ENCODE results near the gene NTF4. TPM values are rescaled to one million over a fixed set of nuclear protein-coding genes. Genes with fewer than 3 reads are reported as not detected.

Gene NTF4
- total and polyA plus RNA-seq, 2 of the 8 experiments (the other 6 are each of a cell fraction or from before 2014, with no cell fraction given): 3.1 to 6.5 TPM

DNA sequence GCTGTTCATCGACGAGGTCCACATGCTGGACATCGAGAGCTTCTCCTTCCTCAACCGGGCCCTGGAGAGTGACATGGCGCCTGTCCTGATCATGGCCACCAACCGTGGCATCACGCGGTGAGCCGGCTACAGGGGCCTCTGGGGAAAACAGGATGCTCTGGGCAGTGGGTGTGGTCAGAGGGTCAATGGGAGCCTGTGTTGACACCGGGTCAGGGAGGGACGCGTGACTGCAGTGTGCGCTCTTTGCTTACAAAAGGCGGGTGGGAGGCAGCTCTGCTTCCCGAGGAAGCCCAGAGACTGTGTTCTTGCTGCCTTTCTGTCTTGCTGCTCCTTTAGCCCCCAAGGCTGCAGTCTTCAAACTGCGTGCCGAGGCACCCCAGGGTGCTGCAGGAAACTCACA lies 53.4 kb downstream of the NTF4 start:
- WGBS, 2 experiments (ENCODE audit: extremely low coverage in 1 of 2, insufficient coverage in 1 of 2, insufficient read length in 1 of 2, insufficient replicate concordance in 2 of 2, low coverage in 1 of 2, low lambda C conversion rate in 2 of 2, missing lambda C conversion rate in 1 of 2): 89% methylated on average over 17 of the region's 17 CpGs; no CpG with 5 or more reads in 1 of the 2 experiments
- Histone ChIP-seq H3K4me3 (ENCODE audit: extremely low read depth in 1 of 4, insufficient read depth in 2 of 4, low read depth in 3 of 4, low read length in 4 of 4) (no peak overlapping the region), H3K9me3 (ENCODE audit: insufficient read depth in 2 of 2, low read depth in 1 of 2, low read length in 1 of 2) (no peaks in the 10 kb centered on the region), H3K23me2 (ENCODE audit: low read depth, low read length) (no peaks in the 10 kb centered on the region), H2BK20ac (ENCODE audit: low read length) (no peak overlapping the region), H2BK5ac (ENCODE audit: low read depth, low read length) (no peak overlapping the region), H3K23ac (ENCODE audit: insufficient read length) (no peak overlapping the region), H2AFZ (ENCODE audit: low read length) (no peak overlapping the region), H3K56ac (replicated peaks; ENCODE audit: insufficient read length, low read depth, low read length) (no peak overlapping the region), H3K27me3 (replicated peaks in 1 of 4; ENCODE audit: control insufficient read depth in 3 of 4, extremely low read depth in 1 of 4, insufficient read depth in 3 of 4, low read length in 3 of 4) (no peaks in the 10 kb centered on the region), H3K4ac (replicated peaks; ENCODE audit: insufficient read length, low read depth, low read length) (no peak overlapping the region), H2BK12ac (ENCODE audit: low read depth, low read length) (no peak overlapping the region), H4K8ac (ENCODE audit: extremely low read depth, insufficient read depth, low read length) (no peak overlapping the region), H3K4me2 (ENCODE audit: insufficient read depth in 1 of 2, low read depth in 2 of 2, low read length in 2 of 2) (no peak overlapping the region), H4K5ac (ENCODE audit: insufficient read length, low read depth, low read length) (no peak overlapping the region), H3K4me1 (replicated peaks in 1 of 4; ENCODE audit: control insufficient read depth in 3 of 4, insufficient read depth in 4 of 4, low read length in 3 of 4) (no peaks in the 10 kb centered on the region), H3K9ac (replicated peaks in 1 of 4; ENCODE audit: extremely low read depth in 1 of 4, low read depth in 3 of 4, low read length in 3 of 4) (no peak overlapping the region), H3K79me1 (ENCODE audit: low read depth, low read length) (peaks cover 1% of the 10 kb centered on the region; the same call in 1 of the 2 replicates), H3K14ac (ENCODE audit: insufficient read length) (no peak overlapping the region), H4K91ac (replicated peaks; ENCODE audit: insufficient read length, low read length) (no peak overlapping the region), H2BK120ac (replicated peaks; ENCODE audit: low read depth, low read length) (no peak overlapping the region), H3K18ac (ENCODE audit: extremely low read depth, low read length) (no peak overlapping the region), H3K27ac (ENCODE audit: low read depth, low read length) (no peak overlapping the region), H2BK15ac (ENCODE audit: low read length) (no peak overlapping the region), H3K36me3 (ENCODE audit: control insufficient read depth in 2 of 4, insufficient read depth in 4 of 4, low read length in 3 of 4) (peaks cover 15 to 42% (median 31%) of the 10 kb centered on the region in 4 experiments; a peak in 7 of 8 replicates), H4K20me1 (replicated peaks in 1 of 2; ENCODE audit: control insufficient read depth in 1 of 2, insufficient read depth in 2 of 2, low read length in 2 of 2) (peaks cover 3 to 9% of the 10 kb centered on the region in 2 experiments), H2AK5ac (ENCODE audit: low read depth, low read length) (no peak overlapping the region), H3K79me2 (ENCODE audit: control insufficient read depth in 1 of 2, insufficient read depth in 2 of 2, low read length in 2 of 2) (no peaks in the 10 kb centered on the region)
- FAIRE-seq (no peak), DNase-seq (ENCODE audit: low read depth in 1 of 2, low spot score in 2 of 2) (no peak)
- ChIA-PET POLR2A (ENCODE audit: partially characterized antibody) (interaction anchor here (2.9 kb wide), 1 partner anchor 11 kb away, joined by 11 read pairs; no protein-coding TSS in a partner anchor), CTCF (ENCODE audit: partially characterized antibody) (interaction anchor here (1.1 to 6.2 kb wide), 2 partner anchors 13 to 48 kb away, joined by 3 to 66 read pairs; no protein-coding TSS in a partner anchor)
- TF ChIP-seq, protein P1, sequence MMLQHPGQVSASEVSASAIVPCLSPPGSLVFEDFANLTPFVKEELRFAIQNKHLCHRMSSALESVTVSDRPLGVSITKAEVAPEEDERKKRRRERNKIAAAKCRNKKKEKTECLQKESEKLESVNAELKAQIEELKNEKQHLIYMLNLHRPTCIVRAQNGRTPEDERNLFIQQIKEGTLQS (IDR thresholded peaks at IDR 0.05; ENCODE audit: insufficient read depth, low read depth, low read length): no peak
- TF ChIP-seq SUZ12 (IDR thresholded peaks at IDR 0.05; ENCODE audit: low read length) (no peak), JUN (IDR thresholded peaks at IDR 0.05; ENCODE audit: low read depth, low read length) (no peak), CEBPB (IDR thresholded peaks at IDR 0.05; ENCODE audit: low read depth, low read length) (no peak)

Data from H1 (cell line).